Measurements from ENCODE around the gene SMG6.

DNA sequence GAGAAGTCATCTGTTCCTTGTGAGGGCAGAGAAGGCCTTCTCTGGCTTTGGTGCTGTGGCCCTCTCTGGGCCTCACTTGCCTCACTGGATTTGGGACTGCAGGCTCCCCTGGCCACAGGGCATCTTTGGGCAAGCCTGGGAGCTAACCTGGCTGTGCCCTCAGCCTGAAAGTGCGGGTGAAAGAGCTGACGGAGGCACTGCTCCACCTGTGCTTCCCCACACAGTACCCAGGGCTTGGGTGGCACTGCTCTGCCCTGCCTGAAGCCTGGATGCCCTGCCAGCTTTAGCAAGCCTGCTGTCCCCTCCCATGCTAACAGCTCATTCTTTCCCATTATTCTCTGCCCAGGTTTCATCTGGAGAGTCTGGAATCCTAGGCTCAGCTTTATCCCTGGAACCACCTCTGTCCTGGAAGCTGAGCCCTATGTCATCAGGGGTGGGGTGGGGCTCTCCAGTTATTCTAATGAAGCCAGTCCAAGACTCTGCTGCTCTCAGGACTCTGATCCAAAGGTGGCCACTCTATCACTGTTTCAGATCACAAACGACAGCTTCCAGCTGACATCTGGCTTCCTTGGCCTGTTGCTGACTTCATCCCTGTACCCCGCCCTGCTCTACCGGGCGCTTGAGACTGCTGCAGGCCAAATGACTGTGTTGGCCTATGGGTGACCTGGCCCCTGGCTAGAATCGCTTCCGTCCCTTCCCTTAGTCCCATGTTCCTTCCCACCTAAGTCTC, 219.4 kb downstream of the SMG6 start:
- TF ChIP-seq, protein P1, sequence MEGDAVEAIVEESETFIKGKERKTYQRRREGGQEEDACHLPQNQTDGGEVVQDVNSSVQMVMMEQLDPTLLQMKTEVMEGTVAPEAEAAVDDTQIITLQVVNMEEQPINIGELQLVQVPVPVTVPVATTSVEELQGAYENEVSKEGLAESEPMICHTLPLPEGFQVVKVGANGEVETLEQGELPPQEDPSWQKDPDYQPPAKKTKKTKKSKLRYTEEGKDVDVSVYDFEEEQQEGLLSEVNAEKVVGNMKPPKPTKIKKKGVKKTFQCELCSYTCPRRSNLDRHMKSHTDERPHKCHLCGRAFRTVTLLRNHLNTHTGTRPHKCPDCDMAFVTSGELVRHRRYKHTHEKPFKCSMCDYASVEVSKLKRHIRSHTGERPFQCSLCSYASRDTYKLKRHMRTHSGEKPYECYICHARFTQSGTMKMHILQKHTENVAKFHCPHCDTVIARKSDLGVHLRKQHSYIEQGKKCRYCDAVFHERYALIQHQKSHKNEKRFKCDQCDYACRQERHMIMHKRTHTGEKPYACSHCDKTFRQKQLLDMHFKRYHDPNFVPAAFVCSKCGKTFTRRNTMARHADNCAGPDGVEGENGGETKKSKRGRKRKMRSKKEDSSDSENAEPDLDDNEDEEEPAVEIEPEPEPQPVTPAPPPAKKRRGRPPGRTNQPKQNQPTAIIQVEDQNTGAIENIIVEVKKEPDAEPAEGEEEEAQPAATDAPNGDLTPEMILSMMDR (IDR thresholded peaks at IDR 0.05): no peak
- TF ChIP-seq EZH2 (IDR thresholded peaks at IDR 0.05; ENCODE audit: borderline replicate concordance, insufficient read depth, low read depth, low read length, poor library complexity, severe bottlenecking): no peak

All from B cell (primary cell).